Esophagus muscularis mucosa (tissue), 4 donors: ENCODE data around the gene USF1. TPM values are rescaled to one million over a fixed set of nuclear protein-coding genes. Genes with fewer than 3 reads are reported as not detected.
A peak's percentile ranks its signal among the peaks of the same experiment; 100 is the strongest.
"Not testable (repeated sequence)": the region's sequence is repeated elsewhere in the genome, so short reads cannot be mapped to it uniquely, and the experiment has no call there.

ENCODE experiments used
- DNase-seq: peaks from one replicate; pipeline ENCODE4 v3.0.0-alpha.2; 2017; ENCODE audit errors: extremely low spot score
- H3K27ac ChIP-seq, 4 donors: fragments of 200-600 bp; sonication (generic); replicated peaks in 1 of 4; 1 replicate in 3 of 4; 2 replicates in 1 of 4; pipeline ENCODE4 v1.5.1; 2016 to 2019; ENCODE audit warnings: mild to moderate bottlenecking in 1 of 4
- H3K27me3 ChIP-seq, 4 donors: fragments of 200-600 bp; sonication (generic); one replicate each; pipeline versions ENCODE4 v1.5.1 to v1.6.0; 2016 to 2019
- H3K36me3 ChIP-seq, 4 donors: fragments of 200-600 bp; sonication (generic); one replicate each; pipeline ENCODE4 v1.5.1; 2016 to 2019
- H3K4me1 ChIP-seq, 4 donors: fragments of 200-600 bp; sonication (generic); one replicate each; pipeline ENCODE4 v1.5.1; 2016 to 2019
- H3K4me3 ChIP-seq, 4 donors: fragments of 200-600 bp; sonication (generic); 1 replicate in 2 of 4; 2 replicates in 2 of 4; pipeline ENCODE4 v1.5.1; 2016 to 2019; ENCODE audit warnings: mild to moderate bottlenecking in 4 of 4, moderate library complexity in 1 of 4
- H3K9me3 ChIP-seq, 4 donors: fragments of 200-600 bp; sonication (generic); 1 replicate in 3 of 4; 2 replicates in 1 of 4; pipeline ENCODE4 v1.5.1; 2016 to 2019
- EP300 ChIP-seq: sonication (generic); formaldehyde crosslinking; IDR thresholded peaks from one replicate; pipeline ENCODE4 v1.6.1; 2017; ENCODE audit warnings: antibody characterized with exemption
- POLR2A ChIP-seq: fragments of 450-650 bp; IDR thresholded peaks from one replicate; pipeline ENCODE4 v1.6.1; 2017; ENCODE audit warnings: antibody characterized with exemption, moderate library complexity, mild to moderate bottlenecking, low read depth
- POLR2AphosphoS5 ChIP-seq, 2 donors: sonication (generic); formaldehyde crosslinking; IDR thresholded peaks; one replicate each; pipeline ENCODE4 v1.6.1; 2017; ENCODE audit warnings: antibody characterized with exemption in 2 of 2
- WGBS: methylation state at CpG from one replicate; pipeline ENCODE4 v1.1.5; 2018; 5-methylcytosine and 5-hydroxymethylcytosine counted together
- intact Hi-C: fragments of 100-400 bp; cut with DNase I; formaldehyde crosslinking; loops from one replicate; pipeline ENCODE4 v1.15.1; 2023
- total RNA-seq, 4 donors: library from RNA; depleted of rRNA; stranded (reverse); fragments of >200 nt; gene quantifications; one replicate each; pipeline versions ENCODE4 v1.1.0 to v1.2.1, GENCODE V29; 2016
- TF ChIP-seq, protein P1 (sequence below), 3 experiments: fragments of 200-600 bp in 2 of 3; fragments of 450-650 bp in 1 of 3; sonication (generic) in 2 of 3; IDR thresholded peaks; one replicate each; pipeline ENCODE4 v1.5.1; 2017 to 2019; ENCODE audit warnings: antibody characterized with exemption in 3 of 3, mild to moderate bottlenecking in 2 of 3, moderate library complexity in 1 of 3

USF1 gene
- total RNA-seq, 4 donors from 2014 or later = 36.5 to 54.2 (median 48.7) TPM

DNA sequence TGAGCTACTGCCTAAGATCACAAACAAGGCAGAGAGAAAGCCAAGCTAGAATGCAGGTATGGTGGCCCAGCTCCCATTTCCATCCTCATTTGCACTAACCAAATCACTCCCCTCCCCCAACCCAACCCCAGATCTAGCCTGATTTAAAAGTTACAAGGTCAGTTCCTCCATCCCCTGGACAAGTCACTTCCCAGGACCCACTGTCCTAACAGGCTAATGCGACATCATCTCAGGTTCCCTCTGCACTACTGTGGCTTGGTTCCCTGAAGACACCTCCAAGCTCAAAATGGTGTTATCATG, 27.2 kb downstream of the USF1 start:
- DNase-seq = no peak
- TF ChIP-seq POLR2A (no peak), POLR2AphosphoS5 (IDR thresholded peaks at IDR 0.05) (no peak), EP300 (no peak)
- TF ChIP-seq, protein P1, sequence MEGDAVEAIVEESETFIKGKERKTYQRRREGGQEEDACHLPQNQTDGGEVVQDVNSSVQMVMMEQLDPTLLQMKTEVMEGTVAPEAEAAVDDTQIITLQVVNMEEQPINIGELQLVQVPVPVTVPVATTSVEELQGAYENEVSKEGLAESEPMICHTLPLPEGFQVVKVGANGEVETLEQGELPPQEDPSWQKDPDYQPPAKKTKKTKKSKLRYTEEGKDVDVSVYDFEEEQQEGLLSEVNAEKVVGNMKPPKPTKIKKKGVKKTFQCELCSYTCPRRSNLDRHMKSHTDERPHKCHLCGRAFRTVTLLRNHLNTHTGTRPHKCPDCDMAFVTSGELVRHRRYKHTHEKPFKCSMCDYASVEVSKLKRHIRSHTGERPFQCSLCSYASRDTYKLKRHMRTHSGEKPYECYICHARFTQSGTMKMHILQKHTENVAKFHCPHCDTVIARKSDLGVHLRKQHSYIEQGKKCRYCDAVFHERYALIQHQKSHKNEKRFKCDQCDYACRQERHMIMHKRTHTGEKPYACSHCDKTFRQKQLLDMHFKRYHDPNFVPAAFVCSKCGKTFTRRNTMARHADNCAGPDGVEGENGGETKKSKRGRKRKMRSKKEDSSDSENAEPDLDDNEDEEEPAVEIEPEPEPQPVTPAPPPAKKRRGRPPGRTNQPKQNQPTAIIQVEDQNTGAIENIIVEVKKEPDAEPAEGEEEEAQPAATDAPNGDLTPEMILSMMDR (IDR thresholded peaks at IDR 0.05) = no peak
- no peaks in the 10 kb centered on the region for H3K36me3 ChIP-seq
- H3K4me3 ChIP-seq = no peak overlapping the region
- intact Hi-C loops = no loop called here
- no peaks in the 10 kb centered on the region for H3K9me3 ChIP-seq
- peaks cover 17 to 27% (median 19%) of the 10 kb centered on the region in 4 donors for H3K4me1 ChIP-seq
- H3K27me3 ChIP-seq = peaks cover 0 to 44% (median 11%) of the 10 kb centered on the region in 4 donors
- no peak overlapping the region for H3K27ac ChIP-seq
- 88% methylated on average over 1 of the region's 1 CpG for WGBS

DNA sequence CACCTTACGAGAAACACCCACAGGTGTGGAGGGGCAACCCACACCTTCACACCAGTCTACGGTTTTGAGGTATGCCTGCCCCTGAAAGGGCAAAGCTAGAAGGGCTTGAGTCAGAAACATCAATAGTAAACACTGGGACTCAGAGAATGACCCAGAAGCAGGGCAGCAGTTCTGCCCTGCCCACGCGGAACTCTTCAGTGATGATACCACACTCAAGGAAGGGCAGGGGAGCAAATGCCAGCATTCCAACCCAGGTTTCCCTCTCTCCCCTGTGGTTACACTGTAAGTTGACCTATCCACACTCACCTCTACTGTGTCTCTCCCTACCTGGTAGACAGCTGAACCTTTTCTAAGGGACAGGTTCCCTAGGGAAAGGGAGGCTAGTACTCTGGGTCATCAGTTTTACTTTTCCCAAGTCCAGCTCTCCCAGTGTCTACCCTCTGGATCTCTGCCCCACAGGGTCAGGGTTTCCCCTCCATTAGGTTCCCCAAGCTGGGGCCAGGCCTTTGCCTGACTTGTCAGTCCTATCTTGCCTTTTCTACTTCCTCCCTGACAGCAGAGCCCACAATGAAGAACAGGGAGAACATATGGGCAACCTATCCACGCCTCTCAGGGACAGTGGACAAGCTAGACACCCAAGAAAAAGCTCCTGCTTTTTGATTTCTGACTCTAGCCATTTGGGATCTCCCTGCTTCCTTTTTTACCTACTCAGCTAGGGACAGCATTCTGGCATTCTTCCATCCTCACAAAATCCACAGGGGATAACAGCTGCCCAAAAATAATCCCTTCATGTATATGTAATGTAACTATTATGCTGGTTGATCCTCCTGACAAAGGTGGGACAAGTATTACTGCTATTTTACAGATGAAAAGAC, 27.8 kb downstream of the USF1 start:
- DNase-seq = no peak
- intact Hi-C loops = no loop called here
- TF ChIP-seq POLR2A = no peak
- TF ChIP-seq, protein P1 (IDR thresholded peaks at IDR 0.05) = no peak
- TF ChIP-seq POLR2AphosphoS5 (IDR thresholded peaks at IDR 0.05) = no peak
- no peak for TF ChIP-seq EP300
- Histone ChIP-seq H3K4me1 (peaks cover 20 to 27% (median 22%) of the 10 kb centered on the region in 4 donors), H3K27me3 (peaks cover 0 to 44% (median 11%) of the 10 kb centered on the region in 4 donors), H3K9me3 (no peaks in the 10 kb centered on the region), H3K27ac (no peak overlapping the region), H3K36me3 (no peaks in the 10 kb centered on the region), H3K4me3 (no peak overlapping the region)
- 88% methylated on average over 5 of the region's 5 CpGs for WGBS

DNA sequence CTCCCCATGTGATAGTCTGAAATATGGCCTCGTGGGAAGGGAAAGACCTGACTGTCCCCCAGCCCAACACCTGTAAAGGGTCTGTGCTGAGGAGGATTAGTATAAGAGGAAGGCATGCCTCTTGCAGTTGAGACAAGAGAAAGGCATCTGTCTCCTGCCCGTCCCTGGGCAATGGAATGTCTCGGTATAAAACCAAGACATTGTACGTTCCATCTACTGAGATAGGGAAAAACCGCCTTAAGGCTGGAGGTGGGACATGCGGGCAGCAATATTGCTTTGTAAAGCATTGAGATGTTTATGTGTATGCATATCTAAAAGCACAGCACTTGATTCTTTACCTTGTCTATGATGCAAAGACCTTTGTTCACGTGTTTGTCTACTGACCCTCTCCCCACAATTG, 28.6 kb downstream of the USF1 start:
- peaks cover 20 to 28% (median 24%) of the 10 kb centered on the region in 4 donors for H3K4me1 ChIP-seq
- H3K9me3 ChIP-seq, intact Hi-C loops, H3K27ac ChIP-seq, H3K36me3 ChIP-seq, H3K4me3 ChIP-seq, DNase-seq: not testable (repeated sequence)
- peaks cover 0 to 36% (median 11%) of the 10 kb centered on the region in 4 donors for H3K27me3 ChIP-seq
- 73% methylated on average over 7 of the region's 7 CpGs for WGBS

DNA sequence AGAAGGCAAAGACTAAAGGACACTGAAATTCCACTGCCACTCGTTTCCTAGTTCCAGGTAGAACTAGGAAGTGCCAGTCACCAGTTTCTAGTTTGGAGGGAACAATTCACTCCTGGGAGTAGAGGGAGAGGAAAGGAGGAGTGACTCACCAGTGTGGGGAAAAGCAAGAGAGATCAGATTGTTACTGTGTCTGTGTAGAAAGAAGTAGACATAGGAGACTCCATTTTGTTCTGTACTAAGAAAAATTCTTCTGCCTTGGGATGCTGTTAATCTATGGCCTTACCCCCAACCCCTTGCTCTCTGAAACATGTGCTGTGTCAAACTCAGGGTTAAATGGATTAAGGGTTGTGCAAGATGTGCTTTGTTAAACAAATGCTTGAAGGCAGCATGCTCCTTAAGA, 29.1 kb downstream of the USF1 start:
- not testable (repeated sequence) for H3K36me3 ChIP-seq, H3K9me3 ChIP-seq

DNA sequence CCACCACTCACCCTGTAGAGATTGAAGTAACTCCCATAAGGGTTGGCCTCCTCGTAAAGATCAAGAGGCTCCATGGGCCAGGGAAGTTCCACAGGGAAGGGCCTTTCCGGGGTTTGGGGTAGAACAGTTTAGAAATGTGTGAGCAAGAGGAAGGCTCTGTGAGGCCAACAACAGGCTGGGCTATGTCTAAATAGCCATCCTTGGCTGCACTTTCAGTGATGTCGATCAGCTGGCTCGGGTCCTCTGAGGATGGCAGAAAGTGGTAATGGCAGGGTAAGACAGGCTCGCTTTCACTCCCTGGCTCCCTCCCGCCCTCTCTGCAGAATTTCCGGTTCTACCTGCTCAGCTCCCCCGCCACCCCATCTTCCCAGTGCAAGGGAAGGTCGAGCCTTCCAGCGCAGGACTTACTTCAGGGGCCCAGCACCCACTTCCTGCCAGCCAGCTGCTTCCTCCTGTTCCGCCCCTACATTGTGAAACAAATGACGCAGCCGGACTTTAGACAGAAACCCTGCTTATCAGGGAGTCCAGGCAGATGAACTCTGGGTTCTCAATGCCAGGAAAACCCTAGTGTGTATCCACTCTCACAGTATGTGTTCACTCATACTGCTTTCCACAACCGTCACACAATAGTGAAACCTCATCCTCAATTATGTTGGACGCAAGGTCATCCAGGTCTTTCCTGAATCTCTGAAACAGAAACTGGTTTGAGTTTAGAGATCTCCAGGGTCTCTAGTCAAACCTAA, 32.1 kb downstream of the USF1 start:
- Histone ChIP-seq H3K27me3 (peaks cover 0 to 6% (median 0%) of the 10 kb centered on the region in 4 donors), H3K27ac (peak overlapping the region; percentile 61 to 77 (median 75)), H3K9me3 (no peaks in the 10 kb centered on the region), H3K36me3 (no peaks in the 10 kb centered on the region), H3K4me1 (peaks cover 0 to 22% (median 5%) of the 10 kb centered on the region in 4 donors), H3K4me3 (peak overlapping the region in 3 of 4 donors; percentile 3 to 38 (median 10))
- TF ChIP-seq, protein P1 (IDR thresholded peaks at IDR 0.05) = no peak
- peak; percentile 76 to 80 for TF ChIP-seq POLR2AphosphoS5 (IDR thresholded peaks at IDR 0.05)
- TF ChIP-seq POLR2A = peak; percentile 23
- TF ChIP-seq EP300 = peak; percentile 44
- intact Hi-C loops = no loop called here
- DNase-seq = no peak
- WGBS = 67% methylated on average over 15 of the region's 15 CpGs

More for the DNA sequence above, 29.1 kb downstream of the USF1 start:
- 50% methylated on average over 1 of the region's 1 CpG for WGBS
- Histone ChIP-seq H3K4me1 (peaks cover 18 to 27% (median 23%) of the 10 kb centered on the region in 4 donors), H3K27me3 (peaks cover 0 to 31% (median 11%) of the 10 kb centered on the region in 4 donors)
- DNase-seq, H3K27ac ChIP-seq, H3K4me3 ChIP-seq, intact Hi-C loops: not testable (repeated sequence)
